GM19238 (cell line): ENCODE results near the gene RGMB.

ENCODE experiments used
- DNase-seq: peaks from one replicate; pipeline ENCODE4 v3.0.0; 2011; ENCODE audit warnings: low spot score; ENCODE audit not compliant: insufficient read length

Gene RGMB

GRCh38 chr5:98785244-98785643 is 11.8 kb downstream of the RGMB start:
- DNase-seq, result no peak

GRCh38 chr5:98786191-98786853 is 12.9 kb downstream of the RGMB start:
- DNase-seq, result no peak

DNA sequence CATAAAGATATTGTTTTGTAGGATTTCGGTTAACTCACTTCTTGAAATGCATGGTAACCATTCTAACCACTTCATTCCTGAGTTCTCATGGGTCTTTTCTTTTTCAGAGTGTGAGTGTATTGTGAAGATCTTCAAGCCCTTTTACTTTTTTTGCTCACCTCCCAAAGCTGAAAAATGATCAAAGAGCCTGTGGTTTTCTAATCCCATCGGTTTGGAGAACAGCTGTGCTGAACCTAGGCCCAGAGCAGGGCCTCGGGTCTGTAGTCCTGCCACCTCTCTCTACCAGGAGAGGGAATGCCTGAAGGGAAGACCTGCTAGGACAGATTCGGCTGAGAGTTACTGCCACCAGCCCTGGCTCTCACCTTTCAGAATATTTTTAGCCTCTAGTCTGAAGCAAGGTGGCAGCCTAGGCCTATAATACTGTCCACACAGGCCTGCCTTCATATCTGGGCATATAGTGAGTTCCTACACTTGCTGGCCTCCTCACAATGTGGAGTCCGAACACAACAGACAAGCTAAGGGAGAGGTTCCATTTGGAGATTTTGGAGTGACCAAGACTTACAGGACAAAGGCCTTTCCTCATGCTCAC is 13.8 kb downstream of the RGMB start:
- no peak for DNase-seq

GRCh38 chr5:98789029-98789428 is 15.6 kb downstream of the RGMB start:
- no peak for DNase-seq

- no peak for DNase-seq
Measured at GRCh38 chr5:98791001-98791519, 17.6 kb downstream of the RGMB start.

DNA sequence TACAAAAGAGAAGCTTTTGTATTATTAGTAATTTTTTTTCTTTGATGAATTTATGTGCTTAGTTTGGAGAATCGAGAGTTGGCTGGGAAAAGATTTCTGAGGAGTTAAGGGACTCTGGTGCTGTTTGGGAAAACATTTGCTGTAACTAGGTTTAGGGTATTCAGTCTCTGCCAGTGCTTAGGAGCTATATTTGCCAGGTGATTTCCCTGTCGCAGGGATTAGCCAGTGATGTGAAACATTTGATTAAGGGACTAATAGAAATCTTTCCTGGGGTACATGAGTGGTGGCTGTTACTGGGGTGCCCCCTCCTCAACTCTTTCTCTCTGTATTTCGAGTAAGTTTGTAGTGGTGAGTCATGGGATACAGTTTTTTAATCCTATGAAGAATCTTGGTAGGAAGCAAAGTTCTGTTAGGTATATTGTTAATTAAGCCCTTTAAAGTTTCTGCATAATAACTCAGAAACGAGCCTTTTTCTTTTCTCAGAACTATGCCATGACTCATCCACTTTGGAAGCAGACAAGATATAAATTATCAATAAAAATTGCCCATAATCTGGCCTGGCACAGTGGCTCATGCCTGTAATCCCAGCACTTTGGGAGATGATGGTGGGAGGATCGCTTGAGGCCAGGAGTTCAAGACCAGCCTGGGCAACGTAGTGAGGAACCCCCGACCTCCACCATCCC is 18.6 kb downstream of the RGMB start:
- DNase-seq, result no peak

GRCh38 chr5:98793223-98793622 is 19.8 kb downstream of the RGMB start:
- no peak for DNase-seq

DNA sequence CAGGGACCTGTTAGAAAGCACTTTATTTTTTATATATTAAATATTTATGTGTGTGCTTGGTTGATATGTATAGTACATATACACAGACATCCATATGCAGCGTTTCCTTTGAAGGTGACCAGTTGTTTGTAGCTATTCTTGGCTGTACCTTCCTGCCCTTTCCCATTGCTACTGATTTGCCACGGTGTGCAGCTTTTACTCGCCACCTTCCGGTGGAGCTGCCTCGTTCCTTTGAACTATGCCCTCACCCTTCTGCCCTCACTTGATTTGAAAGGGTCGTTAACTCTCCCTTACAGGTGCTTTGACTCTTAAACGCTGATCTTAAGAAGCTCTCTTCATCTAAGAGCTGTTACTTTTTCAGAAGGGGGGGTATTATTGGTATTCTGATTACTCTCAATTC is 20.5 kb downstream of the RGMB start:
- DNase-seq, result no peak

DNA sequence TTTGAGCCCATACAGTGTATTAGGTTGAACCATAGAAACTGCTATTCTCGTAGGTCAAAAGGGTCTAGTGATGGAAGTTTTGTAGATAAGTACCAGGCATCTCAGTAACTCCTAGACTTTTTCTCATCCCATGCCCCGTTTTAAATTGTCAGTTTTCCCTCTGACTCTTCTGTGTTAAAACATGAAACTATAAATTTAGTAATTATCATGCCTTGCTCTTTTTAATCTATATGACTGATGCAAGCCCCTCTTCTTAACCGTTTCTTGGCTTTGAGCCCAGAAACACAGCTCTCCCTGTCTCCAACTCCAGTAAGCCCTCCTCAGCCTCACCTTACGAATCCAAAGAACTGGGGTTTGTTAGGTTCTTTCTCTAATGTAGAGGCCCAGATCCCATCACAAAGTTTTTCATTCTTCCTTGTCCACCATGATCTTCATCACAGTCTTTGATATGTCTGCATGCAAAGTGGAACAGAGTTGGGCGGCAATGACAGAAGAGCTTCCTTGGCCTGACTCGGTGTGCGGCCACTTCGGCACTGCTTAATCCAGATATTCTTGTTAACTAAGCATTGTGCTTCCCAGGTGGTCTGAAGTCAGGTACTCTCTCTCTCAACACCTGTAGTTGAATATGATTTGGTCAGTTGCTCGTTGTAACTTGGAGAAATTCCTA is 21.1 kb downstream of the RGMB start:
- no peak for DNase-seq

DNA sequence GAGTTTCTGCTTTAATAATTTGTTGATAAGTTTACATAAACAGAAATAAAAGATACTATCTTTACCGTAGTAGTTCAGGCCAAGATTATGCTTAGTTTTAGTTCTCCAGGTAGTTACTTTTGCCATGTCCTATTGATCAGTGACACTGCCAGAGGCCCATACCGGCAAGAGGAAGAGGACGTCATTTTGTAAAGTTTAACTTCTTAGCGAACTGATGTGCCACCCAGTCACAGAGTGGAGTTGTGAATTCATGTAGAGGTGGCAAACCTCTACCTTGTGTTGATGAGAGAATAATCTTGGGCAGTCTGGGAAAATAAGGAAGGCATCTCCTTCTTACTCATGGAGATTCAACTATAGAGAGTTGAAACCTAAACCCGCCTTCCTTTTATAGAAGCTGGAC is 21.8 kb downstream of the RGMB start:
- no peak for DNase-seq

GRCh38 chr5:98796197-98796972 is 22.9 kb downstream of the RGMB start:
- peak; percentile 19 for DNase-seq

DNA sequence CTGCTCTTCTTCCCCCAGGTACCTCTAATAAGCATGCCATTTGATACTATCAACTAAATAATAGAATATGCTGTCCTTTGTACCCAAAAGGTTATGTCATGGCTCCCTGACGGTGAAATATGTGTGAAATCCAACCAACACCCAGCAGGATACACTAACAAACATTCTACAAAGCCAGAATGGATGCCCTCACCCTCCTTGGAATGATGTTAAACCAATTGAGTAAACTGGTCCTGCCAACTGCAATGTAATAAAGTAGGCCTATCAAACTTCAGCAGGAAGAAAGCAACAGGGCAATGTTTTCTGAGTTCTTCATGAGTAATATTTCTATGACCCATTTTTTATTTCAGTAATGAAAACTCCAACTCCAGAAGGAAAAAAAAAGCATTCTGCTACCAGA is 24.9 kb downstream of the RGMB start:
- no peak for DNase-seq

- DNase-seq, result no peak
Measured at GRCh38 chr5:98798847-98799246, 25.4 kb downstream of the RGMB start.

DNA sequence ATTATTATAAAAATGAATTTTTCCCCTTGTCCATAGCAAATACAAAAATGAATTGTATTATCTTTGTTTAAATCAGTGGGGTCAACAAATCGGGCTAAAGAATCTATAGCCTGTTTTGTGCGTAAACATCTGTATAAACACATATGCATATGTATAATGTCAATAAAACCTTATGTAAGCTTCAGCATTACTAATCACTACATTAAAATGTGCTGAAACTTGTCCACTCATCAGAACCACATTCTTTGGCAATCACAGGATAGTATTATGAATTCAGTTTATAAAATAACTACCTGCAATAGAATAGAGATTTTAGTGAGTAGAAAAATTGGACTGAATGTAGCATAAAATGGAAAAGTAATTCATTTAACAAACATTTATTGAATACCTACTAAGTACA is 30.6 kb downstream of the RGMB start:
- DNase-seq, result no peak

DNA sequence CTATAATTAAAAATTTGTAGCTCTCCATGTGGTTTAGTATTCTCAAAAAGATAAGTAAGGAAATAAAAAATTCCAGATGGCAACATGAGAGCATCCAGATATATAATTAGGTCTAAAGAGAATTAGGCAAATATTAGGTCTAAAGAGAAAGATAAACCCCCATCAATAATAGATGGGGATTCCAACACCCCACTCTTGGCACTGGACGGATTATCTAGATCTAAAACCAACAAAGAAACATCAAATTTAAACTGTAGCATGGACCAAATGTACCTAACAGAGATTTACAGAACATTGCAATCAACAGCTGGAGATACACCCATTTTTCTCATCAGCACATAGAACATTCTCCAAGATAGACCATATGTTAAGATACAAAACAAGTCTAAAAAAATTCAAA is 31.6 kb downstream of the RGMB start:
- no peak for DNase-seq

- DNase-seq, result no peak
Measured at GRCh38 chr5:98807806-98808205, 34.3 kb downstream of the RGMB start.

DNA sequence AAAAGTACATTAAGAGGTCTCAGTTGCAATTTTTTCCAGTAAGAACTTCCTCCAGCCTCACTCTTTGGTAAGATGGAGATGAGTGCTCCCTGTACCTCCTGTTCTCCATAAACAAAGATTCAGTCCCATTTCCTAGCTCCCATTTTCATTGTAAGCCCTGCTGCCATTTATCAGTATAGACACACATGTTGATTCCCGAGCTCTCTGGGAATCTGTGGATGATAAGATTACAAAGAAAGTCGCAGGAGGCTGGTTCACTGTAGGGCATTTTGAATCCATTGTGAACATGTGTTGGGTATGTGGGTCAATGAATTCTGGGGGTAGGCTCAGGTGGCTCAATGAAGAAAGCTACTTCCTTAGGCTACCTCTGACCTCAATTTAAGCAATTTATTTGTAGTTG is 36.7 kb downstream of the RGMB start:
- DNase-seq, result no peak

- no peak for DNase-seq
Measured at GRCh38 chr5:98813755-98814154, 40.3 kb downstream of the RGMB start.

- DNase-seq, result no peak
Measured at GRCh38 chr5:98816582-98817222, 43.2 kb downstream of the RGMB start.

- DNase-seq, result no peak
Measured at GRCh38 chr5:98825582-98826375, 52.3 kb downstream of the RGMB start.
